H9 (cell line): Measurements from ENCODE around the gene C7. TPM values are rescaled to one million over a fixed set of nuclear protein-coding genes. Genes with fewer than 3 reads are reported as not detected.

Experiments
- DNase-seq: peaks from one replicate; pipeline ENCODE4 v3.0.0-alpha.2; 2017
- H2AFZ ChIP-seq: one replicate; pipeline ENCODE4 v1.6.1; 2013; ENCODE audit warnings: mild to moderate bottlenecking, low read length, control low read depth, moderate library complexity
- H2AK5ac ChIP-seq: 2 replicates; pipeline ENCODE4 v1.6.1; 2013; ENCODE audit warnings: low read length, control low read depth, mixed read lengths; ENCODE audit not compliant: insufficient read length
- H2BK120ac ChIP-seq: one replicate; pipeline ENCODE4 v1.6.1; 2013; ENCODE audit warnings: low read depth, mild to moderate bottlenecking, low read length, control low read depth, inconsistent platforms; ENCODE audit not compliant: poor library complexity, severe bottlenecking
- H2BK12ac ChIP-seq: 2 replicates; pipeline ENCODE4 v1.6.1; 2013; ENCODE audit warnings: low read length, control low read depth, mixed read lengths, low read depth; ENCODE audit not compliant: insufficient read length
- H2BK15ac ChIP-seq: 2 replicates; pipeline ENCODE4 v1.6.1; 2013; ENCODE audit warnings: low read depth, low read length, control low read depth
- H2BK20ac ChIP-seq: one replicate; pipeline ENCODE4 v1.6.1; 2013; ENCODE audit warnings: low read depth, mild to moderate bottlenecking, low read length, control low read depth, inconsistent platforms; ENCODE audit not compliant: poor library complexity, severe bottlenecking
- H2BK5ac ChIP-seq: 2 replicates; pipeline ENCODE4 v1.6.1; 2013; ENCODE audit warnings: low read length, control low read depth, mixed read lengths; ENCODE audit not compliant: insufficient read length
- H3K14ac ChIP-seq: 2 replicates; pipeline ENCODE4 v1.6.1; 2013; ENCODE audit warnings: low read length, control low read depth; ENCODE audit not compliant: insufficient read depth
- H3K18ac ChIP-seq: 2 replicates; pipeline ENCODE4 v1.6.1; 2013; ENCODE audit warnings: low read depth, mild to moderate bottlenecking, mixed read lengths, low read length, control low read depth; ENCODE audit not compliant: insufficient read length
- H3K23ac ChIP-seq: 2 replicates; pipeline ENCODE4 v1.6.1; 2013; ENCODE audit warnings: low read length, control low read depth, mixed read lengths, low read depth; ENCODE audit not compliant: insufficient read length
- H3K23me2 ChIP-seq: 2 replicates; pipeline ENCODE4 v1.6.1; 2013; ENCODE audit warnings: low read depth, mild to moderate bottlenecking, mixed read lengths, low read length, control low read depth; ENCODE audit not compliant: insufficient read length, poor library complexity, severe bottlenecking
- H3K27ac ChIP-seq: 2 replicates; pipeline ENCODE4 v1.5.1; 2013; ENCODE audit warnings: low read length, control low read depth, mixed read lengths, low read depth; ENCODE audit not compliant: insufficient read length
- H3K27me3 ChIP-seq: 2 replicates; pipeline ENCODE4 v1.6.1; 2013; ENCODE audit warnings: low read length, control low read depth, inconsistent platforms; ENCODE audit not compliant: insufficient read depth
- H3K4ac ChIP-seq: 2 replicates; pipeline ENCODE4 v1.6.1; 2013; ENCODE audit warnings: low read depth, mild to moderate bottlenecking, control low read depth, inconsistent platforms, low read length, moderate library complexity
- H3K4me1 ChIP-seq: 2 replicates; pipeline ENCODE4 v1.6.1; 2013; ENCODE audit warnings: low read length, control low read depth, inconsistent platforms; ENCODE audit not compliant: insufficient read depth
- H3K4me2 ChIP-seq: 2 replicates; pipeline ENCODE4 v1.6.1; 2013; ENCODE audit warnings: low read length, control low read depth, mixed read lengths; ENCODE audit not compliant: insufficient read length, insufficient read depth
- H3K56ac ChIP-seq: 2 replicates; pipeline ENCODE4 v1.6.1; 2013; ENCODE audit warnings: low read depth, mild to moderate bottlenecking, mixed read lengths, low read length, control low read depth; ENCODE audit not compliant: insufficient read length
- H3K79me1 ChIP-seq: 2 replicates; pipeline ENCODE4 v1.6.1; 2013; ENCODE audit warnings: low read depth, mild to moderate bottlenecking, moderate library complexity, low read length, control low read depth, inconsistent platforms; ENCODE audit not compliant: insufficient read depth, poor library complexity, severe bottlenecking
- H3K79me2 ChIP-seq: 2 replicates; pipeline ENCODE4 v1.6.1; 2013; ENCODE audit warnings: low read length, control low read depth, inconsistent platforms; ENCODE audit not compliant: insufficient read depth
- H3K9ac ChIP-seq: 2 replicates; pipeline ENCODE4 v1.6.1; 2013; ENCODE audit warnings: low read length, control low read depth, mixed read lengths; ENCODE audit not compliant: insufficient read length; ENCODE audit errors: extremely low read depth
- H3K9me3 ChIP-seq: one replicate; pipeline ENCODE4 v1.6.1; 2013; ENCODE audit warnings: low read depth, low read length, inconsistent platforms; ENCODE audit not compliant: control insufficient read depth
- H3T11ph ChIP-seq: one replicate; pipeline ENCODE4 v1.6.1; 2013; ENCODE audit warnings: mild to moderate bottlenecking, low read length, control low read depth, inconsistent platforms
- H4K20me1 ChIP-seq: one replicate; pipeline ENCODE4 v1.6.1; 2013; ENCODE audit not compliant: control insufficient read depth, insufficient read length, insufficient read depth
- H4K5ac ChIP-seq: 2 replicates; pipeline ENCODE4 v1.6.1; 2013; ENCODE audit warnings: low read depth, mild to moderate bottlenecking, mixed read lengths, low read length, control low read depth; ENCODE audit not compliant: insufficient read length
- H4K8ac ChIP-seq: replicated peaks from 2 replicates; pipeline ENCODE4 v1.6.1; 2013; ENCODE audit warnings: low read length, control low read depth, mixed read lengths, low read depth; ENCODE audit not compliant: insufficient read length
- H4K91ac ChIP-seq: 2 replicates; pipeline ENCODE4 v1.6.1; 2013; ENCODE audit warnings: low read depth, mild to moderate bottlenecking, moderate library complexity, mixed read lengths, low read length, control low read depth; ENCODE audit not compliant: insufficient read length
- H3K27ac Mint-ChIP-seq, 3 experiments: 2 replicates in 2 of 3; 3 replicates in 1 of 3; pipeline ENCODE4 v1.8.0; 2020 to 2021; ENCODE audit warnings: mixed read lengths in 3 of 3, mild to moderate bottlenecking in 1 of 3, moderate library complexity in 1 of 3
- H3K27me3 Mint-ChIP-seq: 2 replicates; pipeline ENCODE4 v1.8.0; 2021; ENCODE audit warnings: low read depth, mild to moderate bottlenecking, moderate library complexity, mixed read lengths
- H3K36me3 Mint-ChIP-seq, 3 experiments: 2 replicates in 2 of 3; 3 replicates in 1 of 3; pipeline ENCODE4 v1.8.0; 2020 to 2021; ENCODE audit warnings: low read depth in 3 of 3, mixed read lengths in 3 of 3; ENCODE audit not compliant: insufficient read depth in 1 of 3
- H3K4me1 Mint-ChIP-seq, 2 experiments: 2 replicates each; pipeline ENCODE4 v1.8.0; 2020; ENCODE audit warnings: mixed read lengths in 2 of 2
- H3K4me3 Mint-ChIP-seq, 2 experiments: 2 replicates in 1 of 2; 3 replicates in 1 of 2; pipeline ENCODE4 v1.8.0; 2020 to 2021; ENCODE audit warnings: mild to moderate bottlenecking in 2 of 2, mixed read lengths in 2 of 2, moderate library complexity in 1 of 2
- H3K9me3 Mint-ChIP-seq, 2 experiments: 2 replicates in 1 of 2; 3 replicates in 1 of 2; pipeline ENCODE4 v1.8.0; 2020; ENCODE audit warnings: mild to moderate bottlenecking in 2 of 2, mixed read lengths in 2 of 2, moderate library complexity in 1 of 2
- CTCF ChIP-seq: fragments of 200-600 bp; sonication (generic); conservative IDR thresholded peaks from 3 replicates; pipeline ENCODE4 v1.8.0; 2021; ENCODE audit warnings: antibody characterized with exemption, mild to moderate bottlenecking
- WGBS: extraction: QIAGEN DNeasy Blood & Tissue Kit; methylation state at CpG from one replicate; pipeline ENCODE4 v1.1.7; 2013; ENCODE audit warnings: missing lambda C conversion rate, low lambda C conversion rate, mixed read lengths; ENCODE audit not compliant: insufficient read length; ENCODE audit errors: extremely low coverage; 5-methylcytosine and 5-hydroxymethylcytosine counted together
- total RNA-seq: library from RNA; stranded (reverse); gene quantifications from 2 replicates; pipeline ENCODE4 v1.2.1, GENCODE V29; 2021

C7 gene
- total RNA-seq, 1 experiment from 2014 or later: 0.52 TPM

GRCh38 chr5:40911266-40911665 lies 2.0 kb downstream of the C7 start:
- no peak overlapping the region for H3K27ac ChIP-seq
- H3K14ac ChIP-seq: no peak overlapping the region
- H3K9me3 ChIP-seq: no peaks in the 10 kb centered on the region
- H4K91ac ChIP-seq: no peak overlapping the region
- no peaks in the 10 kb centered on the region; a peak in 1 of 5 replicates for H3K9me3 Mint-ChIP-seq
- H3K79me2 ChIP-seq: no peaks in the 10 kb centered on the region
- no peak overlapping the region for H3T11ph ChIP-seq
- H3K18ac ChIP-seq: no peak overlapping the region
- H3K4ac ChIP-seq: no peak overlapping the region
- H3K27me3 Mint-ChIP-seq: peaks cover 17% of the 10 kb centered on the region
- peak overlapping the region; percentile 72 for H4K5ac ChIP-seq
- no peak for TF ChIP-seq CTCF
- H3K4me1 Mint-ChIP-seq: peaks cover 15 to 21% of the 10 kb centered on the region in 2 experiments
- H3K23ac ChIP-seq: no peak overlapping the region
- H2BK12ac ChIP-seq: no peak overlapping the region
- no peaks in the 10 kb centered on the region for H3K23me2 ChIP-seq
- DNase-seq: no peak
- no peak overlapping the region for H3K4me3 Mint-ChIP-seq
- H3K27me3 ChIP-seq: no peaks in the 10 kb centered on the region
- H4K8ac ChIP-seq: no peak overlapping the region
- no peak overlapping the region for H2BK20ac ChIP-seq
- H3K79me1 ChIP-seq: no peaks in the 10 kb centered on the region
- H2AFZ ChIP-seq: no peak overlapping the region
- no peak overlapping the region for H3K27ac Mint-ChIP-seq
- H3K36me3 Mint-ChIP-seq: no peaks in the 10 kb centered on the region
- H2BK120ac ChIP-seq: no peak overlapping the region
- H3K4me2 ChIP-seq: no peak overlapping the region
- no peaks in the 10 kb centered on the region; the same call in 1 of the 2 replicates for H3K4me1 ChIP-seq
- H3K56ac ChIP-seq: no peak overlapping the region
- no peaks in the 10 kb centered on the region for H4K20me1 ChIP-seq
- H3K9ac ChIP-seq: no peak overlapping the region
- no peak overlapping the region for H2BK15ac ChIP-seq
- H2AK5ac ChIP-seq: no peak overlapping the region
- H2BK5ac ChIP-seq: no peak overlapping the region
- WGBS: no CpG with 5 or more reads among the region's 4 CpGs
